BJ (cell line): ENCODE results near the gene PSMG3. TPM values are rescaled to one million over a fixed set of nuclear protein-coding genes. Genes with fewer than 3 reads are reported as not detected.

Experiments used
- CTCF ChIA-PET: fragments of 350-600 bp; formaldehyde crosslinking; extraction: SDS; loops from one replicate; lab custom pipeline; 2021; ENCODE audit warnings: antibody characterized with exemption, inconsistent platforms; lab: Yijun Ruan, JAX
- POLR2A ChIA-PET: fragments of 300-600 bp; sonication (Branson Sonifier 250); formaldehyde crosslinking; extraction: SDS; loops from one replicate; lab custom pipeline; 2021; ENCODE audit warnings: antibody characterized with exemption; lab: Charles Lee
- DNase-seq: peaks from one replicate; pipeline ENCODE4 v3.0.0-alpha.2; 2011; ENCODE audit warnings: low read depth
- H3K27me3 ChIP-seq: 2 replicates; pipeline ENCODE4 v1.6.0; 2011; ENCODE audit warnings: low read length; ENCODE audit not compliant: control insufficient read depth, insufficient read depth
- H3K36me3 ChIP-seq: 2 replicates; pipeline ENCODE4 v1.5.1; 2011; ENCODE audit warnings: low read length; ENCODE audit not compliant: control insufficient read depth, insufficient read depth
- H3K4me3 ChIP-seq: 2 replicates; pipeline ENCODE4 v1.5.1; 2011; ENCODE audit warnings: low read depth, mild to moderate bottlenecking, control low read depth, low read length
- polyA plus RNA-seq: library from polyadenylated mRNA; depleted of rRNA; stranded (reverse); fragments of >200 nt; gene quantifications from 2 replicates; pipeline ENCODE4 v1.2.3, GENCODE V29; 2011
- TF ChIP-seq, protein P1 (sequence below): IDR thresholded peaks from 2 replicates; pipeline ENCODE4 v1.5.1; 2011; ENCODE audit warnings: low read depth, mild to moderate bottlenecking, control low read depth, inconsistent platforms, low read length, moderate library complexity; ENCODE audit not compliant: insufficient read depth

Gene PSMG3
- polyA plus RNA-seq, 1 experiment = 40.9 TPM

GRCh38 chr7:1590476-1590875 is 20.6 kb upstream of the PSMG3 start:
- no peaks in the 10 kb centered on the region for H3K36me3 ChIP-seq
- ChIA-PET CTCF (no interaction called here), POLR2A (no interaction called here)
- no peak for DNase-seq
- TF ChIP-seq, protein P1, sequence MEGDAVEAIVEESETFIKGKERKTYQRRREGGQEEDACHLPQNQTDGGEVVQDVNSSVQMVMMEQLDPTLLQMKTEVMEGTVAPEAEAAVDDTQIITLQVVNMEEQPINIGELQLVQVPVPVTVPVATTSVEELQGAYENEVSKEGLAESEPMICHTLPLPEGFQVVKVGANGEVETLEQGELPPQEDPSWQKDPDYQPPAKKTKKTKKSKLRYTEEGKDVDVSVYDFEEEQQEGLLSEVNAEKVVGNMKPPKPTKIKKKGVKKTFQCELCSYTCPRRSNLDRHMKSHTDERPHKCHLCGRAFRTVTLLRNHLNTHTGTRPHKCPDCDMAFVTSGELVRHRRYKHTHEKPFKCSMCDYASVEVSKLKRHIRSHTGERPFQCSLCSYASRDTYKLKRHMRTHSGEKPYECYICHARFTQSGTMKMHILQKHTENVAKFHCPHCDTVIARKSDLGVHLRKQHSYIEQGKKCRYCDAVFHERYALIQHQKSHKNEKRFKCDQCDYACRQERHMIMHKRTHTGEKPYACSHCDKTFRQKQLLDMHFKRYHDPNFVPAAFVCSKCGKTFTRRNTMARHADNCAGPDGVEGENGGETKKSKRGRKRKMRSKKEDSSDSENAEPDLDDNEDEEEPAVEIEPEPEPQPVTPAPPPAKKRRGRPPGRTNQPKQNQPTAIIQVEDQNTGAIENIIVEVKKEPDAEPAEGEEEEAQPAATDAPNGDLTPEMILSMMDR = no peak
- no peak overlapping the region for H3K4me3 ChIP-seq
- H3K27me3 ChIP-seq = peaks cover 11% of the 10 kb centered on the region

GRCh38 chr7:1588978-1589377 is 19.1 kb upstream of the PSMG3 start:
- POLR2A ChIA-PET = no interaction called here
- Histone ChIP-seq H3K36me3 (no peaks in the 10 kb centered on the region), H3K27me3 (peaks cover 11% of the 10 kb centered on the region), H3K4me3 (no peak overlapping the region)
- TF ChIP-seq, protein P1 = no peak
- no peak for DNase-seq
- CTCF ChIA-PET = interaction anchor here (1.4 kb wide), 1 partner anchor 620 kb away, joined by 4 read pairs; no protein-coding TSS in a partner anchor

DNA sequence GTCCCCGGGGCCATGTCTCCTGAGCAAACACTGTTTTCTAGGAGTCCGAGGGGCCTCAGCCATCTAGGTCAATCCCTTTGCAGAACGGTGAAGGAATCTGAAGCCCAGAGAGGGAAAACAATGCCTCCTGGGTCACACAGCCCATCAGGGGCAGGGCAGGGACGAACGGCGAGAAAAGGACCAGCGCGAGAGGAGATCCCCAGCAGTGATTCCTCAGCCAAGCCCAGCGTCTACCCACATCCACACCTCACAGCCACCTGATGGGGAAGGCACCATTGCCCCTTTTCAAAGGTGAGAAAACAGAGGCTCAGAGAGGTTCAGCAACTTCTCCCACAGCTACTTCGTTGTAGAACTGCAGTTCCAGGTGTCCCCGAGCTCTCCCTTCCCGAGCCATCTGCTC is 17.9 kb upstream of the PSMG3 start:
- ChIA-PET CTCF (no interaction called here), POLR2A (no interaction called here)
- TF ChIP-seq, protein P1 = no peak
- peaks cover 9% of the 10 kb centered on the region for H3K27me3 ChIP-seq
- no peak overlapping the region for H3K4me3 ChIP-seq
- no peaks in the 10 kb centered on the region for H3K36me3 ChIP-seq
- no peak for DNase-seq

DNA sequence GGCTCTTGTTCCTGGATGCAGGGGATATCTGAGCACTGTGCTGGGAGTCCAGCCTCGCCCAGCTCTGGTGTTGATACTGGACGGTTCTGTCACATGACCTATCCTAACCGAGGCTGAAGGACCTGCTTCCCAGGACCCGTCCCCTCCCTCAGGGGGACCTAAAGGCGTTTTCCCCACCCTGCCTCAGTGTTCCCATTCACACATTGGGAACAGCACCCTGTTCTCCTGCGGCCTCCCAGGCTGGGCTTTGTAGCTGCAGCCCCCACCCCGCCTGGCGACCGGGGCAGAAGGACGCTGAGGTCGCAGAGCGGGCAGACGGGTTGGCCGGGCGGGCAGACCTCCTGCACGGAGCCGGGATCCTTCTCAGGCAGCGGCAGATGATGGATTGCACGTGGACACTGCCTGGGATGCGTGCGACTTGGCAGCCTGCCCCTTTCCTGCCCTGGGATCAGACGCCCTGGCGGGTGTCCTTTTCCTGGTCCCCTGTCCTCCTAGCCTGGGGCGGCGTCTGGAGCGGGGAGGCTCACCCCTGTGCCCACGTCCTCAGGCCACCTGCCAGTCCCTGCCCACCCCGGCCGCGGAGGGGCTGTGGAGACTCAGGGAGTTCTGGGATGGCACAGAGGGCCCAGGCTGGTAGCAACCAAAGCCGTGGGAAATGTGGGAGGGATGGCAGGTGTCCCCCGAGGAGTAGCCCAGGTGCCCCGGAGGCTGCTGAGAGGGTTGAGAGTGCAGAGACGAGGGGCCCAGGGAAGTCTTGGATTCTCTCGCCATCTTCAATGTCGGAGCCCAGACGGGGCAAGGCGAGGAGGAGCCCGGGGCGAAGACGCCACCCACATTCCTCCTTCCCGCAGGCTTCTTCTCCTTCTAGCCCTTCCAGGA is 17.2 kb upstream of the PSMG3 start:
- Histone ChIP-seq H3K36me3 (no peaks in the 10 kb centered on the region), H3K27me3 (peaks cover 9% of the 10 kb centered on the region), H3K4me3 (no peak overlapping the region)
- DNase-seq = no peak
- CTCF ChIA-PET = interaction anchor here (0.8 kb wide), 1 partner anchor 11 kb away, joined by 3 read pairs; no protein-coding TSS in a partner anchor
- TF ChIP-seq, protein P1 = no peak
- POLR2A ChIA-PET = no interaction called here

GRCh38 chr7:1586126-1586826 is 16.4 kb upstream of the PSMG3 start:
- DNase-seq = no peak
- H3K27me3 ChIP-seq = peaks cover 5% of the 10 kb centered on the region
- no peaks in the 10 kb centered on the region for H3K36me3 ChIP-seq
- CTCF ChIA-PET = interaction anchor here (0.8 kb wide), 2 partner anchors 12 to 15 kb away, joined by 3 read pairs; no protein-coding TSS in a partner anchor
- TF ChIP-seq, protein P1 = no peak
- H3K4me3 ChIP-seq = no peak overlapping the region
- POLR2A ChIA-PET = no interaction called here
